Astrocyte (in vitro differentiated cells and primary cell): ENCODE results near the gene HOXD9. TPM values are rescaled to one million over a fixed set of nuclear protein-coding genes. Genes with fewer than 3 reads are reported as not detected.

Experiments
- DNase-seq: peaks from one replicate; pipeline ENCODE4 v3.0.0-alpha.2; 2010; ENCODE audit warnings: low read depth
- FAIRE-seq: peaks from 2 replicates; lab custom pipeline; 2011; peaks lifted over from hg19 to GRCh38; lab: Jason Lieb, UNC
- H2AFZ ChIP-seq: 2 replicates; pipeline ENCODE4 v1.6.0; 2012; ENCODE audit warnings: low read depth, low read length, inconsistent platforms
- H3K27ac ChIP-seq: 2 replicates; pipeline ENCODE4 v1.5.1; 2011; ENCODE audit warnings: low read depth, low read length, inconsistent platforms
- H3K27me3 ChIP-seq: 2 replicates; pipeline ENCODE4 v1.6.0; 2011; ENCODE audit warnings: low read length, inconsistent platforms; ENCODE audit not compliant: insufficient read depth
- H3K36me3 ChIP-seq: 2 replicates; pipeline ENCODE4 v1.5.1; 2011; ENCODE audit warnings: low read length, inconsistent platforms; ENCODE audit not compliant: insufficient read depth
- H3K4me1 ChIP-seq: 2 replicates; pipeline ENCODE4 v1.5.1; 2011; ENCODE audit warnings: low read length, inconsistent platforms; ENCODE audit not compliant: insufficient read depth
- H3K4me2 ChIP-seq: 2 replicates; pipeline ENCODE4 v1.6.0; 2012; ENCODE audit warnings: low read length, inconsistent platforms
- H3K4me3 ChIP-seq: 2 replicates; pipeline ENCODE4 v1.5.1; 2011; ENCODE audit warnings: low read depth, mild to moderate bottlenecking, low read length, inconsistent platforms; ENCODE audit not compliant: insufficient read depth
- H3K79me2 ChIP-seq: 2 replicates; pipeline ENCODE4 v1.6.0; 2012; ENCODE audit warnings: mild to moderate bottlenecking, low read length, inconsistent platforms; ENCODE audit not compliant: insufficient read depth
- H3K9ac ChIP-seq: 2 replicates; pipeline ENCODE4 v1.6.0; 2012; ENCODE audit warnings: mild to moderate bottlenecking, low read length, inconsistent platforms
- H3K9me3 ChIP-seq: 2 replicates; pipeline ENCODE4 v1.5.1; 2012; ENCODE audit warnings: low read depth, mild to moderate bottlenecking, low read length, inconsistent platforms; ENCODE audit not compliant: insufficient read depth
- H4K20me1 ChIP-seq: 2 replicates; pipeline ENCODE4 v1.6.0; 2012; ENCODE audit warnings: low read length, inconsistent platforms; ENCODE audit not compliant: insufficient read depth
- H3K27ac Mint-ChIP-seq: one replicate; pipeline ENCODE4 v1.8.0; 2021; ENCODE audit warnings: mild to moderate bottlenecking, mixed read lengths; ENCODE audit not compliant: unreplicated experiment
- H3K27me3 Mint-ChIP-seq: one replicate; pipeline ENCODE4 v1.8.0; 2021; ENCODE audit warnings: low read depth, mixed read lengths; ENCODE audit not compliant: unreplicated experiment
- H3K36me3 Mint-ChIP-seq: one replicate; pipeline ENCODE4 v1.8.0; 2021; ENCODE audit warnings: low read depth, mixed read lengths; ENCODE audit not compliant: unreplicated experiment
- H3K4me1 Mint-ChIP-seq: one replicate; pipeline ENCODE4 v1.8.0; 2021; ENCODE audit warnings: low read depth, mixed read lengths; ENCODE audit not compliant: unreplicated experiment
- H3K4me3 Mint-ChIP-seq: one replicate; pipeline ENCODE4 v1.8.0; 2021; ENCODE audit warnings: mild to moderate bottlenecking, moderate library complexity, mixed read lengths; ENCODE audit not compliant: unreplicated experiment
- H3K9me3 Mint-ChIP-seq: one replicate; pipeline ENCODE4 v1.8.0; 2021; ENCODE audit warnings: mild to moderate bottlenecking, mixed read lengths; ENCODE audit not compliant: unreplicated experiment
- EZH2 ChIP-seq: IDR thresholded peaks from 2 replicates; pipeline ENCODE4 v1.6.1; 2012; ENCODE audit warnings: mild to moderate bottlenecking, low read length, inconsistent platforms; ENCODE audit not compliant: insufficient read depth
- total RNA-seq: library from RNA; stranded (reverse); gene quantifications from 2 replicates; pipeline ENCODE4 v1.2.1, GENCODE V29; 2021
- TF ChIP-seq, protein P1 (sequence below): IDR thresholded peaks from 2 replicates; pipeline ENCODE4 v1.5.1; 2011; ENCODE audit warnings: low read depth, mild to moderate bottlenecking, inconsistent platforms, low read length, moderate library complexity; ENCODE audit not compliant: insufficient read depth

HOXD9 gene
- total RNA-seq, 1 donor from 2014 or later = not detected

DNA sequence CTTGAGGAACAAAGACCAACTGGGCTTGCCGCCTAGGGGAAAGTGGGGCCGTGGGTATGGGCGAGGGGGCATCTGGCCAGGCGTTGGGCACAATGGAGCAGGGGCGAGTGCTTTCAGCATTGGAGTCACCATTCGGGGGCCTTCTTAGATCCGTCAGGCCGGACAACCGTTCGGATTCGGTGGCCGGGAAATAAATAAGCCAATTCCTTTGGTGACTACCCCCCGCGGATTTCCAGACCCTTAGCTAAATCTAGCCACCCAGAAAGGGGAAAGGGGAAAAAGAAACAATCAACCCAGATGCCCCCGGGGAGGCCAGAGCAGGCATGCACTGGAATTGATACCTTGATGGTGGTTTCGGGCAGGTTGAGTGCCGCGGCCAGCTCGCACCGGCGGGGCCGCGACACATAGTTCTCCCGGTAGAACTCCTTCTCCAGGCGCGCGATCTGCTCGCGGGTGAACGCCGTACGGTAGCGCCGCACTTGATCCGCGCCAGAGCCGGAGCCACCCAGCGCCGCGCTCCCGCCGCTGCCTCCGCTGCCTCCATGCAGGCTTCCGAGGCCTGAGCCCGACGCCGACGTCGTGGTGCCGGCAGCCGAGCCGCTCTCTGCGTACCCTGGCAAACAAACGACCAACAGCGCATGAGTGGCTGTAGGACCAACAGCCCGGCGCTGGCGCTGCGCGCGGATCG is 40.5 kb upstream of the HOXD9 start:
- peaks cover 88% of the 10 kb centered on the region for H3K27me3 ChIP-seq
- Mint-ChIP-seq H3K4me1 (peaks cover 5% of the 10 kb centered on the region), H3K4me3 (no peak overlapping the region), H3K36me3 (peaks cover 5% of the 10 kb centered on the region), H3K9me3 (peaks cover 36% of the 10 kb centered on the region), H3K27ac (peak overlapping the region; percentile 81), H3K27me3 (peaks cover 79% of the 10 kb centered on the region)
- TF ChIP-seq, protein P1, sequence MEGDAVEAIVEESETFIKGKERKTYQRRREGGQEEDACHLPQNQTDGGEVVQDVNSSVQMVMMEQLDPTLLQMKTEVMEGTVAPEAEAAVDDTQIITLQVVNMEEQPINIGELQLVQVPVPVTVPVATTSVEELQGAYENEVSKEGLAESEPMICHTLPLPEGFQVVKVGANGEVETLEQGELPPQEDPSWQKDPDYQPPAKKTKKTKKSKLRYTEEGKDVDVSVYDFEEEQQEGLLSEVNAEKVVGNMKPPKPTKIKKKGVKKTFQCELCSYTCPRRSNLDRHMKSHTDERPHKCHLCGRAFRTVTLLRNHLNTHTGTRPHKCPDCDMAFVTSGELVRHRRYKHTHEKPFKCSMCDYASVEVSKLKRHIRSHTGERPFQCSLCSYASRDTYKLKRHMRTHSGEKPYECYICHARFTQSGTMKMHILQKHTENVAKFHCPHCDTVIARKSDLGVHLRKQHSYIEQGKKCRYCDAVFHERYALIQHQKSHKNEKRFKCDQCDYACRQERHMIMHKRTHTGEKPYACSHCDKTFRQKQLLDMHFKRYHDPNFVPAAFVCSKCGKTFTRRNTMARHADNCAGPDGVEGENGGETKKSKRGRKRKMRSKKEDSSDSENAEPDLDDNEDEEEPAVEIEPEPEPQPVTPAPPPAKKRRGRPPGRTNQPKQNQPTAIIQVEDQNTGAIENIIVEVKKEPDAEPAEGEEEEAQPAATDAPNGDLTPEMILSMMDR = no peak
- TF ChIP-seq EZH2 = peak; percentile 97
- no peak overlapping the region for H3K4me3 ChIP-seq
- no peak overlapping the region for H3K27ac ChIP-seq
- peaks cover 3% of the 10 kb centered on the region for H3K4me1 ChIP-seq
- FAIRE-seq (no peak), DNase-seq (no peak)
- no peak overlapping the region for H2AFZ ChIP-seq
- no peak overlapping the region for H3K4me2 ChIP-seq
- no peaks in the 10 kb centered on the region for H3K36me3 ChIP-seq
- no peaks in the 10 kb centered on the region for H3K79me2 ChIP-seq
- no peak overlapping the region for H3K9ac ChIP-seq
- peaks cover 20% of the 10 kb centered on the region for H4K20me1 ChIP-seq
- peaks cover 3% of the 10 kb centered on the region for H3K9me3 ChIP-seq

DNA sequence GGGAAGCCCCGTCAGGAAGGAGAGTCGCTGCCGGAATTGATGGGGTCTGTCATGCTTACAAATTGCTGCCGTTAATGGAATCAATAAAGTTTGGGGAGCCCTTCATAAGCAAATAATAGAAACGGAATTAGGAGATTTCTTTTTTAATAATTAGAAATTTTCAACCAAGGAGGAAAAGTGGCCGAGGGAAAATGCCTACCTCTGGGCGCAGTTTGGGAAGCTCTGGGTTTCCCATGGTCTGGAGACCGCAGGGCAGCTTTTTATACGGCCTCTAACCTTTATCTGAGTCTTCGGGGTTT is 40.0 kb upstream of the HOXD9 start:
- no peak overlapping the region for H3K4me3 ChIP-seq
- DNase-seq (no peak), FAIRE-seq (no peak)
- Mint-ChIP-seq H3K36me3 (peaks cover 6% of the 10 kb centered on the region), H3K27me3 (peaks cover 79% of the 10 kb centered on the region), H3K4me1 (peaks cover 5% of the 10 kb centered on the region), H3K4me3 (no peak overlapping the region), H3K27ac (no peak overlapping the region), H3K9me3 (peaks cover 37% of the 10 kb centered on the region)
- H2AFZ ChIP-seq = no peak overlapping the region
- peaks cover 90% of the 10 kb centered on the region for H3K27me3 ChIP-seq
- H3K4me1 ChIP-seq = peaks cover 3% of the 10 kb centered on the region
- H4K20me1 ChIP-seq = peaks cover 20% of the 10 kb centered on the region
- no peaks in the 10 kb centered on the region for H3K79me2 ChIP-seq
- no peak overlapping the region for H3K9ac ChIP-seq
- TF ChIP-seq, protein P1 = no peak
- TF ChIP-seq EZH2 = no peak
- no peak overlapping the region for H3K4me2 ChIP-seq
- H3K27ac ChIP-seq = no peak overlapping the region
- H3K36me3 ChIP-seq = no peaks in the 10 kb centered on the region
- H3K9me3 ChIP-seq = peaks cover 3% of the 10 kb centered on the region
